Activated T-cell treated with anti-CD3 and anti-CD28 coated beads, Interleukin-2, amount 50 U/mL, for 24 hours (primary cell): Measurements from ENCODE around the gene THUMPD3.

Source experiments
- DNase-seq: peaks from one replicate; pipeline ENCODE4 v3.0.0-alpha.2; 2020
- H3K27ac Mint-ChIP-seq: 2 replicates; pipeline ENCODE4 v1.8.0; 2020; ENCODE audit warnings: mild to moderate bottlenecking, mixed read lengths
- H3K27me3 Mint-ChIP-seq: 2 replicates; pipeline ENCODE4 v1.8.0; 2020; ENCODE audit warnings: mixed read lengths
- H3K36me3 Mint-ChIP-seq: 2 replicates; pipeline ENCODE4 v1.8.0; 2020; ENCODE audit warnings: low read depth, mixed read lengths
- H3K4me1 Mint-ChIP-seq: 2 replicates; pipeline ENCODE4 v1.8.0; 2020; ENCODE audit warnings: low read depth, mixed read lengths
- H3K4me3 Mint-ChIP-seq: 2 replicates; pipeline ENCODE4 v1.8.0; 2020; ENCODE audit warnings: mild to moderate bottlenecking, moderate library complexity, mixed read lengths
- H3K9me3 Mint-ChIP-seq: 2 replicates; pipeline ENCODE4 v1.8.0; 2020; ENCODE audit warnings: mixed read lengths

THUMPD3 gene

GRCh38 chr3:9409981-9410854, 47.4 kb downstream of the THUMPD3 start:
- no peak for DNase-seq
- no peaks in the 10 kb centered on the region for H3K9me3 Mint-ChIP-seq
- H3K36me3 Mint-ChIP-seq: peaks cover 54% of the 10 kb centered on the region
- H3K4me3 Mint-ChIP-seq: no peak overlapping the region
- H3K27ac Mint-ChIP-seq: peak overlapping the region; percentile 29
- no peaks in the 10 kb centered on the region for H3K27me3 Mint-ChIP-seq
- H3K4me1 Mint-ChIP-seq: peaks cover 74% of the 10 kb centered on the region

- DNase-seq: no peak
- Mint-ChIP-seq H3K9me3 (no peaks in the 10 kb centered on the region), H3K27ac (peak overlapping the region; percentile 40), H3K4me1 (peaks cover 73% of the 10 kb centered on the region), H3K36me3 (peaks cover 55% of the 10 kb centered on the region), H3K4me3 (no peak overlapping the region), H3K27me3 (no peaks in the 10 kb centered on the region)
These were observed 48.4 kb downstream of the THUMPD3 start for GRCh38 chr3:9411302-9411701.

- Mint-ChIP-seq H3K4me3 (no peak overlapping the region), H3K36me3 (peaks cover 54% of the 10 kb centered on the region), H3K4me1 (peaks cover 67% of the 10 kb centered on the region), H3K27ac (peak overlapping the region; percentile 63), H3K9me3 (no peaks in the 10 kb centered on the region), H3K27me3 (no peaks in the 10 kb centered on the region)
- DNase-seq: no peak
These were observed 49.4 kb downstream of the THUMPD3 start for GRCh38 chr3:9412293-9412692.

- no peak overlapping the region for H3K4me3 Mint-ChIP-seq
- no peaks in the 10 kb centered on the region for H3K27me3 Mint-ChIP-seq
- H3K36me3 Mint-ChIP-seq: peaks cover 48% of the 10 kb centered on the region
- H3K27ac Mint-ChIP-seq: no peak overlapping the region
- DNase-seq: no peak
- H3K9me3 Mint-ChIP-seq: no peaks in the 10 kb centered on the region
- peaks cover 62% of the 10 kb centered on the region for H3K4me1 Mint-ChIP-seq
These were observed 52.0 kb downstream of the THUMPD3 start for GRCh38 chr3:9414826-9415225.

GRCh38 chr3:9415485-9416138, 52.8 kb downstream of the THUMPD3 start:
- Mint-ChIP-seq H3K27ac (peak overlapping the region; percentile 63), H3K9me3 (no peaks in the 10 kb centered on the region), H3K4me3 (no peak overlapping the region), H3K27me3 (no peaks in the 10 kb centered on the region), H3K4me1 (peaks cover 62% of the 10 kb centered on the region), H3K36me3 (peaks cover 41% of the 10 kb centered on the region)
- DNase-seq: no peak

- Mint-ChIP-seq H3K4me1 (peaks cover 65% of the 10 kb centered on the region), H3K4me3 (no peak overlapping the region)
These were observed 53.4 kb downstream of the THUMPD3 start for GRCh38 chr3:9416139-9416780.

GRCh38 chr3:9420850-9421549, 58.1 kb downstream of the THUMPD3 start:
- H3K4me1 Mint-ChIP-seq: peaks cover 59% of the 10 kb centered on the region
- H3K27me3 Mint-ChIP-seq: no peaks in the 10 kb centered on the region
- peak overlapping the region; percentile 80 for H3K27ac Mint-ChIP-seq
- no peaks in the 10 kb centered on the region for H3K9me3 Mint-ChIP-seq
- no peak overlapping the region for H3K4me3 Mint-ChIP-seq
- DNase-seq: no peak
- peaks cover 55% of the 10 kb centered on the region for H3K36me3 Mint-ChIP-seq

More at GRCh38 chr3:9416139-9416780, 53.4 kb downstream of the THUMPD3 start:
- H3K36me3 Mint-ChIP-seq: peaks cover 45% of the 10 kb centered on the region
- H3K27ac Mint-ChIP-seq: peak overlapping the region; percentile 63
- H3K27me3 Mint-ChIP-seq: no peaks in the 10 kb centered on the region
- H3K9me3 Mint-ChIP-seq: no peaks in the 10 kb centered on the region
- no peak for DNase-seq

GRCh38 chr3:9422712-9423424, 60.0 kb downstream of the THUMPD3 start:
- DNase-seq: no peak
- no peaks in the 10 kb centered on the region for H3K9me3 Mint-ChIP-seq
- peaks cover 53% of the 10 kb centered on the region for H3K4me1 Mint-ChIP-seq
- H3K4me3 Mint-ChIP-seq: no peak overlapping the region
- peak overlapping the region; percentile 92 for H3K27ac Mint-ChIP-seq
- no peaks in the 10 kb centered on the region for H3K27me3 Mint-ChIP-seq
- H3K36me3 Mint-ChIP-seq: peaks cover 57% of the 10 kb centered on the region

- Mint-ChIP-seq H3K27ac (peak overlapping the region; percentile 16), H3K4me3 (no peak overlapping the region), H3K4me1 (peaks cover 12% of the 10 kb centered on the region), H3K9me3 (no peaks in the 10 kb centered on the region), H3K27me3 (no peaks in the 10 kb centered on the region), H3K36me3 (peaks cover 92% of the 10 kb centered on the region)
- no peak for DNase-seq
These were observed 65.6 kb downstream of the THUMPD3 start for GRCh38 chr3:9428411-9428810.

GRCh38 chr3:9430733-9431132, 67.9 kb downstream of the THUMPD3 start:
- no peak overlapping the region for H3K4me3 Mint-ChIP-seq
- DNase-seq: no peak
- no peaks in the 10 kb centered on the region for H3K9me3 Mint-ChIP-seq
- no peak overlapping the region for H3K27ac Mint-ChIP-seq
- H3K36me3 Mint-ChIP-seq: peaks cover 95% of the 10 kb centered on the region
- peaks cover 2% of the 10 kb centered on the region for H3K4me1 Mint-ChIP-seq
- H3K27me3 Mint-ChIP-seq: no peaks in the 10 kb centered on the region

- no peak overlapping the region for H3K4me3 Mint-ChIP-seq
- no peak for DNase-seq
- H3K36me3 Mint-ChIP-seq: peaks cover 99% of the 10 kb centered on the region
- H3K27ac Mint-ChIP-seq: peak overlapping the region; percentile 48
- peaks cover 8% of the 10 kb centered on the region for H3K4me1 Mint-ChIP-seq
- H3K9me3 Mint-ChIP-seq: no peaks in the 10 kb centered on the region
- H3K27me3 Mint-ChIP-seq: no peaks in the 10 kb centered on the region
These were observed 71.0 kb downstream of the THUMPD3 start for GRCh38 chr3:9433627-9434521.

- Mint-ChIP-seq H3K9me3 (no peaks in the 10 kb centered on the region), H3K27me3 (no peaks in the 10 kb centered on the region), H3K4me1 (peaks cover 8% of the 10 kb centered on the region), H3K36me3 (peaks cover 99% of the 10 kb centered on the region), H3K4me3 (no peak overlapping the region), H3K27ac (no peak overlapping the region)
- no peak for DNase-seq
These were observed 72.5 kb downstream of the THUMPD3 start for GRCh38 chr3:9435316-9435715.
